ENCODE results near the gene SPRR2F. TPM values are rescaled to one million over a fixed set of nuclear protein-coding genes. Genes with fewer than 3 reads are reported as not detected.

SPRR2F gene
- total and polyA plus RNA-seq, 10 of the 15 experiments (the other 5 are each of a cell fraction or from before 2014, with no cell fraction given) = 0.18 to 0.27 TPM; not detected in 8

DNA sequence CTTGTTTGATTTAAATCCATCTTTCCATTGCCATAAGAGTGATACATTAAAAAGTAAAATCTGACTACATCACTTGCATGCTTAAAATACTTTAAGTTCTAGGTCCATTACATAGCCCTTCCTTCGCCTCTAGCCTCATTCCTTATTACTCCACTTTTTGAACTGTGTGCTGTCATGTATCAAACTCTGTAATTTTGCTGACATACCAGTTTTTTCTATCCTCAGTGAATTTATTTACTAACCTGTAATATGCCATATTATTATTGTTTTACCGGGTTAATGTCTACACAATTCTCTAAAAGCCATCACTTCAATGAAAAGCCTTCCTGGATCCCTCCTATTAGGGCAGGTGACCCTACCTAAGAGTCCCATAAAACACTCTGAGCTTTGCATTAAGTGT is 42.2 kb upstream of the SPRR2F start:
- ChIA-PET CTCF (no interaction called here), SMC1A (ENCODE audit: uncharacterized antibody, unreplicated experiment) (no interaction called here), POLR2A (no interaction called here), RAD21 (ENCODE audit: unreplicated experiment) (no interaction called here)
- H3K27ac ChIP-seq (ENCODE audit: control insufficient read depth, insufficient read depth) = no peak overlapping the region
- H3K9ac ChIP-seq (ENCODE audit: control insufficient read depth, insufficient read depth, low read length) = no peak overlapping the region
- no peak for TF ChIP-seq RB1 (IDR thresholded peaks at IDR 0.05; ENCODE audit: borderline replicate concordance)
- TF ChIP-seq, protein P1, sequence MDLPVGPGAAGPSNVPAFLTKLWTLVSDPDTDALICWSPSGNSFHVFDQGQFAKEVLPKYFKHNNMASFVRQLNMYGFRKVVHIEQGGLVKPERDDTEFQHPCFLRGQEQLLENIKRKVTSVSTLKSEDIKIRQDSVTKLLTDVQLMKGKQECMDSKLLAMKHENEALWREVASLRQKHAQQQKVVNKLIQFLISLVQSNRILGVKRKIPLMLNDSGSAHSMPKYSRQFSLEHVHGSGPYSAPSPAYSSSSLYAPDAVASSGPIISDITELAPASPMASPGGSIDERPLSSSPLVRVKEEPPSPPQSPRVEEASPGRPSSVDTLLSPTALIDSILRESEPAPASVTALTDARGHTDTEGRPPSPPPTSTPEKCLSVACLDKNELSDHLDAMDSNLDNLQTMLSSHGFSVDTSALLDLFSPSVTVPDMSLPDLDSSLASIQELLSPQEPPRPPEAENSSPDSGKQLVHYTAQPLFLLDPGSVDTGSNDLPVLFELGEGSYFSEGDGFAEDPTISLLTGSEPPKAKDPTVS (IDR thresholded peaks at IDR 0.05; ENCODE audit: low read depth, low read length) = no peak
- no peak for TF ChIP-seq NR2F1 (conservative IDR thresholded peaks at IDR 0.05)
- no peak for TF ChIP-seq CREB1 (IDR thresholded peaks at IDR 0.05; ENCODE audit: low read depth)
- in situ Hi-C loops (cut with MboI) (no loop called here), intact Hi-C loops (cut with micrococcal nuclease; ENCODE audit: unreplicated experiment) (no loop called here)
- H3K27me3 ChIP-seq (replicated peaks in 1 of 2; ENCODE audit: control insufficient read depth in 2 of 2, insufficient read depth in 2 of 2, low read length in 1 of 2) = 0 out of 4 replicates have a peak, but pooled peaks cover 0 to 2% of the 10 kb centered on the region in 2 experiments
- no TSS peak for BruUV-seq (replicated peaks)
- no peak overlapping the region for H2AFZ ChIP-seq (ENCODE audit: control insufficient read depth, low read depth, low read length)
- FAIRE-seq (no peak), ATAC-seq (no peak), DNase-seq (ENCODE audit: low read depth, low spot score) (no peak)
- H4K20me1 ChIP-seq (ENCODE audit: control insufficient read depth, insufficient read depth) = no peaks in the 10 kb centered on the region
- no peaks in the 10 kb centered on the region for H3K79me2 ChIP-seq (ENCODE audit: control insufficient read depth, insufficient read depth, low read length)
- H3K36me3 ChIP-seq (ENCODE audit: control insufficient read depth in 2 of 2, insufficient read depth in 2 of 2, low read length in 1 of 2) = no peaks in the 10 kb centered on the region
- no peak overlapping the region for H3K4me2 ChIP-seq (ENCODE audit: control insufficient read depth, insufficient read depth)
- H3K4me3 ChIP-seq = no peak overlapping the region
- no peaks in the 10 kb centered on the region; the same call in 2 of the 3 replicates for H3K9me3 ChIP-seq (replicated peaks; ENCODE audit: control insufficient read depth, insufficient read depth, low read length)
- H3K4me1 ChIP-seq (ENCODE audit: control insufficient read depth, insufficient read depth, low read length) = no peaks in the 10 kb centered on the region
- 32% methylated on average over 2 of the region's 2 CpGs for WGBS (ENCODE audit: insufficient coverage, insufficient replicate concordance, low lambda C conversion rate, missing lambda C conversion rate)

DNA sequence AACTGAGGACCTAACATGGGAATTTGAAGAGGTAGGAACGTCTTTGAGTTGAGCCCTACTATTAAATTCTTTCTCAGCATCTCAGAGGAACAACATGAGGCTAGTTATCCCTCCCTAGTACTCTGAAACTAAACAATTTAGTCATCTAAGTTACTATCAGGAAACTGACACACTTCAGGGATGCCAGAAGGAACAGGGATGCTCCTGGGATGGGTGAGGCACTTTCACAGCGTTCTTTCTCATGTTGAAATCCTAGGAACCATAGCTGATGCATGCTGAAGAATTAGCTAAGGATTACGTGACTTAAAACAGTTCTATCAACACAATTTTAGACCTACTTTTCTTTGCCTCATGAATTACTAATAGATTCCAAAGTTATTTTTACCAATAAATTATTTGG is 39.2 kb upstream of the SPRR2F start:
- H3K27me3 ChIP-seq (replicated peaks in 1 of 2; ENCODE audit: control insufficient read depth in 2 of 2, insufficient read depth in 2 of 2, low read length in 1 of 2) = 0 out of 4 replicates have a peak, but pooled peaks cover 0 to 2% of the 10 kb centered on the region in 2 experiments
- 0% methylated on average over 3 of the region's 3 CpGs for WGBS (ENCODE audit: insufficient coverage, insufficient replicate concordance, low lambda C conversion rate, missing lambda C conversion rate)
- H3K4me3 ChIP-seq = no peak overlapping the region
- no peak for FAIRE-seq
- H3K4me2 ChIP-seq (ENCODE audit: control insufficient read depth, insufficient read depth) = no peak overlapping the region
- intact Hi-C loops (cut with micrococcal nuclease; ENCODE audit: unreplicated experiment) (no loop called here), in situ Hi-C loops (cut with MboI) (no loop called here)
- DNase-seq (ENCODE audit: low read depth, low spot score) = no peak
- no peaks in the 10 kb centered on the region for H3K79me2 ChIP-seq (ENCODE audit: control insufficient read depth, insufficient read depth, low read length)
- POLR2A ChIA-PET = no interaction called here
- H3K4me1 ChIP-seq (ENCODE audit: control insufficient read depth, insufficient read depth, low read length) = no peaks in the 10 kb centered on the region
- no peaks in the 10 kb centered on the region for H3K9me3 ChIP-seq (replicated peaks; ENCODE audit: control insufficient read depth, insufficient read depth, low read length)
- no peaks in the 10 kb centered on the region for H3K36me3 ChIP-seq (ENCODE audit: control insufficient read depth in 2 of 2, insufficient read depth in 2 of 2, low read length in 1 of 2)
- no peak overlapping the region for H3K27ac ChIP-seq (ENCODE audit: control insufficient read depth, insufficient read depth)
- CTCF ChIA-PET = no interaction called here
- RAD21 ChIA-PET (ENCODE audit: unreplicated experiment) = no interaction called here
- no peak overlapping the region for H3K9ac ChIP-seq (ENCODE audit: control insufficient read depth, insufficient read depth, low read length)
- no peak overlapping the region for H2AFZ ChIP-seq (ENCODE audit: control insufficient read depth, low read depth, low read length)
- no peaks in the 10 kb centered on the region for H4K20me1 ChIP-seq (ENCODE audit: control insufficient read depth, insufficient read depth)
- no TSS peak for BruUV-seq (replicated peaks)
- SMC1A ChIA-PET (ENCODE audit: uncharacterized antibody, unreplicated experiment) = interaction anchor here (1.0 kb wide), 1 partner anchor 28 kb away, joined by 3 read pairs; no protein-coding TSS in a partner anchor
- ATAC-seq = no peak
- TF ChIP-seq NR2C1 (IDR thresholded peaks at IDR 0.05) (no peak), ZNF207 (IDR thresholded peaks at IDR 0.05; ENCODE audit: borderline replicate concordance) (no peak), GATAD2B (conservative IDR thresholded peaks at IDR 0.05; ENCODE audit: low read depth) (no peak), ASH2L (IDR thresholded peaks at IDR 0.05; ENCODE audit: borderline replicate concordance, low read depth) (no peak), TCF3 (IDR thresholded peaks at IDR 0.05; ENCODE audit: borderline replicate concordance, insufficient read depth, low read depth, low read length) (no peak), HDAC6 (IDR thresholded peaks at IDR 0.05; ENCODE audit: unreplicated experiment) (no peak), NBN (IDR thresholded peaks at IDR 0.05) (no peak), ZZZ3 (IDR thresholded peaks at IDR 0.05; ENCODE audit: control insufficient read depth, insufficient read length, low read depth) (no peak)
- TF ChIP-seq, protein P2, sequence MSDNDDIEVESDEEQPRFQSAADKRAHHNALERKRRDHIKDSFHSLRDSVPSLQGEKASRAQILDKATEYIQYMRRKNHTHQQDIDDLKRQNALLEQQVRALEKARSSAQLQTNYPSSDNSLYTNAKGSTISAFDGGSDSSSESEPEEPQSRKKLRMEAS (IDR thresholded peaks at IDR 0.05; ENCODE audit: low read depth, low read length) = no peak
- TF ChIP-seq, protein P3, sequence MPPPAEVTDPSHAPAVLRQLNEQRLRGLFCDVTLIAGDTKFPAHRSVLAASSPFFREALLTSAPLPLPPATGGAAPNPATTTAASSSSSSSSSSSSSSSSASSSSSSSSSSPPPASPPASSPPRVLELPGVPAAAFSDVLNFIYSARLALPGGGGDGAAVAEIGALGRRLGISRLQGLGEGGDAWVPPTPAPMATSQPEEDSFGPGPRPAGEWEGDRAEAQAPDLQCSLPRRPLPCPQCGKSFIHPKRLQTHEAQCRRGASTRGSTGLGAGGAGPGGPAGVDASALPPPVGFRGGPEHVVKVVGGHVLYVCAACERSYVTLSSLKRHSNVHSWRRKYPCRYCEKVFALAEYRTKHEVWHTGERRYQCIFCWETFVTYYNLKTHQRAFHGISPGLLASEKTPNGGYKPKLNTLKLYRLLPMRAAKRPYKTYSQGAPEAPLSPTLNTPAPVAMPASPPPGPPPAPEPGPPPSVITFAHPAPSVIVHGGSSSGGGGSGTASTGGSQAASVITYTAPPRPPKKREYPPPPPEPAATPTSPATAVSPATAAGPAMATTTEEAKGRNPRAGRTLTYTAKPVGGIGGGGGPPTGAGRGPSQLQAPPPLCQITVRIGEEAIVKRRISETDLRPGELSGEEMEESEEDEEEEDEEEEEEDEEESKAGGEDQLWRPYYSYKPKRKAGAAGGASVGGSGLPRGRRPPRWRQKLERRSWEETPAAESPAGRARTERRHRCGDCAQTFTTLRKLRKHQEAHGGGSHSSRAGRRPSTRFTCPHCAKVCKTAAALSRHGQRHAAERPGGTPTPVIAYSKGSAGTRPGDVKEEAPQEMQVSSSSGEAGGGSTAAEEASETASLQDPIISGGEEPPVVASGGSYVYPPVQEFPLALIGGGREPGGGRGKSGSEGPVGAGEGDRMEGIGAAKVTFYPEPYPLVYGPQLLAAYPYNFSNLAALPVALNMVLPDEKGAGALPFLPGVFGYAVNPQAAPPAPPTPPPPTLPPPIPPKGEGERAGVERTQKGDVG (CRISPR knock-in tag; IDR thresholded peaks at IDR 0.05) = no peak

Data from GM12878 (cell line).